HEK293 (cell line): Measurements from ENCODE around the gene COL5A2.

Experiments used
- CTCF ChIA-PET: fragments of 350-600 bp; formaldehyde crosslinking; extraction: SDS; loops from one replicate; lab custom pipeline; 2021; ENCODE audit warnings: antibody characterized with exemption; lab: Yijun Ruan, JAX
- POLR2A ChIA-PET: fragments of 300-600 bp; formaldehyde crosslinking; extraction: SDS; loops from one replicate; lab custom pipeline; 2020; ENCODE audit warnings: antibody characterized with exemption, inconsistent platforms; lab: Yijun Ruan, JAX
- H3K27ac ChIP-seq: fragments of 200-500 bp; sonication (Bioruptor generic); 2 replicates; pipeline ENCODE4 v1.5.1; 2014; ENCODE audit warnings: low read depth, low read length, control low read depth, inconsistent platforms; ENCODE audit errors: extremely low read depth
- H3K36me3 ChIP-seq, 2 experiments: fragments of 200-500 bp in 1 of 2; sonication (Bioruptor generic) in 1 of 2; 1 replicate in 1 of 2; 2 replicates in 1 of 2; pipeline ENCODE4 v1.5.1; 2014 to 2017; ENCODE audit warnings: inconsistent platforms in 2 of 2, low read length in 2 of 2; ENCODE audit not compliant: control insufficient read depth in 2 of 2, insufficient read depth in 1 of 2
- H3K4me1 ChIP-seq: fragments of 200-500 bp; sonication (Bioruptor generic); 2 replicates; pipeline ENCODE4 v1.5.1; 2014; ENCODE audit warnings: mild to moderate bottlenecking, low read length, inconsistent platforms; ENCODE audit not compliant: control insufficient read depth, insufficient read depth
- H3K4me3 ChIP-seq: 2 replicates; pipeline ENCODE4 v1.5.1; 2011; ENCODE audit warnings: low read depth, mild to moderate bottlenecking, control low read depth, low read length, moderate library complexity
- H3K9me3 ChIP-seq: fragments of 200-500 bp; sonication (Bioruptor generic); 2 replicates; pipeline ENCODE4 v1.5.1; 2014; ENCODE audit warnings: low read depth, low read length, inconsistent platforms; ENCODE audit not compliant: control insufficient read depth, insufficient read depth
- MYNN ChIP-seq: fragments of 450-650 bp; formaldehyde crosslinking; IDR thresholded peaks from 2 replicates; pipeline ENCODE4 v1.5.1; 2016; ENCODE audit warnings: missing biosample characterization, missing genetic modification characterization, borderline replicate concordance
- PRDM1 ChIP-seq: fragments of 450-650 bp; formaldehyde crosslinking; IDR thresholded peaks from 2 replicates; pipeline ENCODE4; 2016; ENCODE audit warnings: missing biosample characterization, missing genetic modification characterization
- PRDM2 ChIP-seq: fragments of 450-650 bp; formaldehyde crosslinking; IDR thresholded peaks from 2 replicates; pipeline ENCODE4 v1.5.1; 2016; ENCODE audit warnings: missing biosample characterization, missing genetic modification characterization, borderline replicate concordance
- PRDM6 ChIP-seq: fragments of 450-650 bp; formaldehyde crosslinking; IDR thresholded peaks from 2 replicates; pipeline ENCODE4 v1.5.1; 2017; ENCODE audit warnings: missing biosample characterization, missing genetic modification characterization
- ZBTB49 ChIP-seq: fragments of 450-650 bp; formaldehyde crosslinking; IDR thresholded peaks from 2 replicates; pipeline ENCODE4 v1.5.1; 2016; ENCODE audit warnings: missing biosample characterization, missing genetic modification characterization, low read depth
- ZFP3 ChIP-seq: fragments of 450-650 bp; formaldehyde crosslinking; IDR thresholded peaks from 2 replicates; pipeline ENCODE4 v1.5.1; 2016; ENCODE audit warnings: low read depth, missing biosample characterization, missing genetic modification characterization
- ZIC2 ChIP-seq: fragments of 450-650 bp; formaldehyde crosslinking; IDR thresholded peaks from 2 replicates; pipeline ENCODE4 v1.5.1; 2016; ENCODE audit warnings: missing biosample characterization, missing genetic modification characterization
- ZNF157 ChIP-seq: fragments of 450-650 bp; formaldehyde crosslinking; IDR thresholded peaks from 2 replicates; pipeline ENCODE4 v1.5.1; 2016; ENCODE audit warnings: missing biosample characterization, missing genetic modification characterization
- ZNF16 ChIP-seq: fragments of 450-650 bp; formaldehyde crosslinking; IDR thresholded peaks from 2 replicates; pipeline ENCODE4 v1.5.1; 2016; ENCODE audit warnings: low read depth, missing biosample characterization, missing genetic modification characterization
- ZNF354C ChIP-seq: fragments of 450-650 bp; formaldehyde crosslinking; IDR thresholded peaks from 2 replicates; pipeline ENCODE4 v1.5.1; 2016; ENCODE audit warnings: missing biosample characterization, missing genetic modification characterization, low read depth, borderline replicate concordance
- ZNF366 ChIP-seq: fragments of 450-650 bp; formaldehyde crosslinking; conservative IDR thresholded peaks from 2 replicates; pipeline ENCODE4 v1.5.1; 2016; ENCODE audit warnings: missing biosample characterization, missing genetic modification characterization
- ZNF548 ChIP-seq: fragments of 450-650 bp; formaldehyde crosslinking; IDR thresholded peaks from 2 replicates; pipeline ENCODE4 v1.5.1; 2016; ENCODE audit warnings: missing biosample characterization, missing genetic modification characterization
- ZNF580 ChIP-seq: fragments of 450-650 bp; formaldehyde crosslinking; IDR thresholded peaks from 2 replicates; pipeline ENCODE4 v1.5.1; 2016; ENCODE audit warnings: missing biosample characterization, missing genetic modification characterization
- ZNF600 ChIP-seq: fragments of 450-650 bp; formaldehyde crosslinking; IDR thresholded peaks from 2 replicates; pipeline ENCODE4 v1.5.1; 2016; ENCODE audit warnings: missing biosample characterization, missing genetic modification characterization
- ZNF791 ChIP-seq: fragments of 450-650 bp; formaldehyde crosslinking; IDR thresholded peaks from 2 replicates; pipeline ENCODE4 v1.5.1; 2016; ENCODE audit warnings: missing biosample characterization, missing genetic modification characterization
- ZSCAN18 ChIP-seq: fragments of 450-650 bp; formaldehyde crosslinking; IDR thresholded peaks from 2 replicates; pipeline ENCODE4 v1.5.1; 2016; ENCODE audit warnings: missing biosample characterization, missing genetic modification characterization

COL5A2 gene

GRCh38 chr2:189086250-189086649, 93.3 kb downstream of the COL5A2 start (continued):
- TF ChIP-seq PRDM2 (tag by site-specific recombination) = no peak
- TF ChIP-seq PRDM6 (tag by site-specific recombination) = no peak
- TF ChIP-seq ZBTB49 (tag by site-specific recombination) = no peak
- no peak for TF ChIP-seq ZNF366
- no peak for TF ChIP-seq ZNF16
- no peak for TF ChIP-seq ZNF580 (tag by site-specific recombination)
- TF ChIP-seq MYNN = no peak
- no peak for TF ChIP-seq PRDM1 (tag by site-specific recombination)
- TF ChIP-seq ZFP3 (tag by site-specific recombination) = no peak
- TF ChIP-seq ZNF354C (tag by site-specific recombination) = no peak
- TF ChIP-seq ZSCAN18 (tag by site-specific recombination) = no peak
- TF ChIP-seq ZIC2 (tag by site-specific recombination) = no peak
- TF ChIP-seq ZNF548 (tag by site-specific recombination) = no peak

GRCh38 chr2:189083606-189084005, 96.0 kb downstream of the COL5A2 start:
- Histone ChIP-seq H3K9me3 (no peaks in the 10 kb centered on the region), H3K27ac (no peak overlapping the region), H3K4me3 (no peak overlapping the region), H3K4me1 (no peaks in the 10 kb centered on the region), H3K36me3 (no peaks in the 10 kb centered on the region)
- ChIA-PET CTCF (interaction anchor here (1.5 kb wide), 1 partner anchor 9 kb away, joined by 5 read pairs; no protein-coding TSS in a partner anchor), POLR2A (no interaction called here)
- TF ChIP-seq ZNF791 = no peak
- no peak for TF ChIP-seq ZNF600 (tag by site-specific recombination)
- no peak for TF ChIP-seq ZIC2 (tag by site-specific recombination)
- no peak for TF ChIP-seq ZNF157
